ENCODE data around the gene POLRMT.
"Not testable (repeated sequence)": the region's sequence is repeated elsewhere in the genome, so short reads cannot be mapped to it uniquely, and the experiment has no call there.

GRCh38 chr19:666985-667573 is 33.7 kb upstream of the POLRMT start:
- not testable (repeated sequence) for TF ChIP-seq CTCF, EP300, POLR2A, POLR2AphosphoS5 (IDR thresholded peaks at IDR 0.05)
